Stimulated activated CD4-positive, alpha-beta T cell treated with anti-CD3 and anti-CD28 coated beads, Interleukin-2, amount 100 ng/mL, for 24 hours (primary cell): ENCODE results near the gene NLRP12.
A peak's percentile ranks its signal among the peaks of the same experiment; 100 is the strongest.
"Not testable (repeated sequence)": the region's sequence is repeated elsewhere in the genome, so short reads cannot be mapped to it uniquely, and the experiment has no call there.

Experiments
- DNase-seq, 2 donors: peaks; one replicate each; pipeline ENCODE4 v3.0.0-alpha.2; 2020

Gene NLRP12

DNA sequence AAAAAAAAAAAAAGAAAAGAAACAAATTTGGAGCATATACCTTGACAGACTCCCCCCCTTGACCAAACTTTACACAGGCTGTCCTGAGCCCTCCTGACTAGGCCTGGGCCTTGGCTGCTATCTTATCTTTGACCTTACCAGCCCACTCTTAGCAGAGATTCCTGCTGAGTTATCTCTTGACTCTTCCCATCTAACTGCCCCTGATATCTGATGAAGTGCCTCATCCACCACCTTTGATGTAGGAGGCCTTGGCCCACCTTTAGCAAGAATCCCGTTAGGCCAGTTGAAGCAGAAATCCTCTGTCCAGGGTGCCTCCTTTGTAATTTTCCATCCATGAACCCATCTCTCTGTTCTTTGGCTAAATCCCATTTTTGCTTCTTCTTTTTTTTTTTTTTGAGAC, 43.6 kb downstream of the NLRP12 start:
- DNase-seq = no peak

DNA sequence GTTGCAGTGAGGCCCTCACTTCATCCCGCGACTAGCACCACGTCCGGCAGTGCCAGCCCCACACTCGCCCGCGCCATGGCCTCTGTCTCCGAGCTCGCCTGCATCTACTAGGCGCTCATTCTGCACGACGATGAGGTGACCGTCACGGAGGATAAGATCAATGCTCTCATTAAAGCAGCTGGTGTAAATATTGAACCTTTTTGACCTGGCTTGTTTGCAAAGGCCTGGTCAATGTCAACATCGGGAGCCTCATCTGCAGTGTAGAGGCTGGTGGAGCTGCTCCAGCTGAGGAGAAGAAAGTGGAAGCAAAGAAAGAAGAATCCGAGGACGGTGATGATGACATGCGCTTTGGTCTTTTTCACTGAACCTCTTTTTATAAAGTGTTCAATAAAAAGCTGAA, 48.6 kb downstream of the NLRP12 start:
- no peak for DNase-seq

DNA sequence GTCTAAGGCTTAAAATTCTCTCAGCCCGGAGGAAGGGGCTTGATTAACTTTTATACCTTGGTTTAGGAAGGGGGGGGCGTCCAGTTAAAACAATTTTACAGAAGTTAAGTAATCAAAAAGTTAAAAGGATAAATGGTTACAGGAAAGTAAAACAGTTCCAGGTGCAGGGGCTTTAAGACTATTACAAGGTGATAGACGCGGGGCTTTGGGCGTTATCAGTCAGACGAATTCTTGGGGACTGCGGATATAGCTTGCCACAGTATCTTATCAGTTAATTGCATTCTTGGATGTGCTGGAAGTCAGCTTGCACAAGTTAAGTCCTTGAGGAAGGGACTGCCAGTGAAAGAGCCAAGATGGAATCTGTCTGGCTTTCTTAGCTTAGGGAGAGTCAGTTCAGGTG, 49.6 kb downstream of the NLRP12 start:
- not testable (repeated sequence) for DNase-seq

DNA sequence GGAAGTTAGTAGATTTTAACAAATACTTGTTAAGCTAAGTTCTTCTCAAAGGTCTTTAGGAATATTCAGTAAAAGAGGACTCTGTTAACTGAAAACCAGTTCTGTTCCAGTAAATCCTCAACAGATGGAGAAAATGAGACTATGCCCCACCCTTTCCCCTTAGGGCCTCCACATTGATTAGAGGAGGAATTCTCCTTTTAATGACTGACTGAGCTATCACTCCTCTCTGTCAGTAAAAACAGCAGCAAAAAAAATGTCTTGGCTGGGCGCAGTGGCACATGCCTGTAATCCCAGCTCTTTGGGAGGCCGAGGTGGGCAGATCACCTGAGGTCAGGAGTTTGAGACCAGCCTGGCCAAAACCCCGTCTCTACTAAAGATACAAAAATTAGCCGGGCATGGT, 50.1 kb downstream of the NLRP12 start:
- DNase-seq = no peak

DNA sequence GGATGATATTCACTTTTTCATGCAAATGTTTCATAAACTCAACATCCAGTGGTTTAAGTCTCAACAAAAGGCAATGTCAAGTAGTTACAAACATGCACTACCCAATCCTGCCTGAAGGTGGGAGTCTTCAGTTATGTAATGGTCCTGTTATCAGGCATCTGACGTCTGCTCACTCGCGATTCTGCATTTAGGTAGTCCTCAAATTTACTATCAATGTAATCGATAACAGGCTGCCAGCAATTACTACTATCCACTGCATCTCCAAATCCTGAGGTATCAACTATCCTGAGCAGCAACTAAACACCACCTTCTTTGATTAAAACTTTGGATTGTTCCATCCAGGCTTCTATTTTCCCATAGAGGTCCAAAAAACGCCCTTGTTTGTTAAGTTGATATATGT, 51.2 kb downstream of the NLRP12 start:
- DNase-seq = peak; percentile 47 to 61

DNA sequence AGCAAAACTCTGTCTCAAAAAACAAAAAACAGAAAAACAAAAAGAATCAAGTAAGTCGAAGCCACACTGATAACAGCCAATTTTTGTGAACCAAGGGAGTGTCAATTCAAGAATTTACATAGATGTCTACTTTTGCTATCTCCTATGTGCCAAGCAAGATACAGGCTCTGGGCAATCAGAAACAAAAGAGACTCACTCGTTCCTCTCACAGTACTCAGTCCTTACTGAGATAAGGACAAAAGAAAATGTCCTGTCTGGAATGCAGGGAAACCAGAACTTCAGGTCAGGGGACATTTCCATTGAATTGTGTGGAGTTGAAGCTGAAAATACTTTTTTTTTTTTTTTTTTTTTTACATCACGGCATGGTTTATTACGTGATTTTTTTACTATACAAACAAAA, 53.0 kb downstream of the NLRP12 start:
- no peak for DNase-seq

DNA sequence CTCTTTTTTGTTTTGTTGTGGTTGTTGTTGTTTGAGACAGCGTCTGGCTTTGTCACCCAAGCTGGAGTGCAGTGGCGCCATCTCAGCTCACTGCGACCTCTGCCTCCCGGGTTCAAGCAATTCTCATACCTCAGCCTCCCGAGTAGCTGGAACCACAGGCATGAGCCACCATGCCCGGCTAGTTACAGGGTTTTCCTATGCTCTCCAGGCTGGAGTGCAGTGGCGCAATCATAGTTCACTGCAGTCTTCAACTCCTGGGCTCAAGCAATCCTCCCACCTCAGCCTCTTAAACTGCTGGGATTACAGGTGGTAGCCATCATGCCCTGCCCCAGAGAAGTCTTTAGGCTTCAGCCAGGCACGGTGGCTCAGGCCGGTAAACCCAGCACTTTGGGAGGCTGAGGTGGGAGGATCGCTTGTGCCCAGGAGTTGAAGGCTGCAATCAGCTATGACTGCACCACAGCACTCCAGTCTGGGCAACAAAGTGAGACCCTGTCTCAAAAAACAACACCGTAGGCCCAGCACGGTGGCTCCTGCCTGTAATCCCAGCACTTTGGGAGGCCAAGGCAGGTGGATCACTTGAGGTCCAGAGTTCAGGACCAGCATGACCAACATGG, 54.3 kb downstream of the NLRP12 start:
- not testable (repeated sequence) for DNase-seq

DNA sequence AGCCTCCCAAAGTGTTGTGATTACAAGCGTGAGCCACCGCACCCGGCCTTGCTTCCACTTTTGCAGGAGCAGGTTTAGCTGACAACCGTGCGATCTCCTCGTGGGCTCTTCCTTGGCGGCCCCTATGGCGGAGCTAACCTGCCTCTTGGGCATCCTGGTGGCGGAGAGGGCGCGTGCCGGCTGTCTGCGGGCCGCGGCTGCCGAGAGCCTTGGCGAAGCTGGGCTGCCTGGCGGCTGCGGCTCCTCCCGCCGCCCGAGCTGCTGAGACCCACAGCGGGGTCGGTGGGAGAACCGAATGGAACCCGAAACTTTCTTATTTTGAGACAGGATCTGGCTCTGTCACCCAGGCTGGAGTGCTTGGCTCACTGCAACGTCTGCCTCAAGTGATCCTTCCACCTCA, 55.7 kb downstream of the NLRP12 start:
- no peak for DNase-seq

DNA sequence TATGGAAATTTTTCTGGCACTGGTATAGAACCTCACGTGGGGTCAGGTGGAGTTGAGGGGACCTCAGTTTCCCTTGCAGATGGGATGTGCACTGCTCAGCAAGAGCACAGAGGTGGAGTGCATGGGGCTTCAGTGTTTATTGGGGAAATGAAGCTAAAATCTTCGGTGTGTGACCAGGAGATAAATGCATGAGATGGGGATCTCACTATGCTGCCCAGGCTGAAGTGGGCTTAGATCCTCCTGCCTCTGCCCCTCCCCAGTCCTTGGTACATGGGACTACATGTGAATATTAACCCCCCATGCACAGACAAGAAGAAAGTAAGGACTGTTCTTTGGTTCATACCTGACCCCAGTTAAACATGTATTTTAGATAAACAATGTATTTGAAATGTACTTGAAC, 65.1 kb downstream of the NLRP12 start:
- DNase-seq = not testable (repeated sequence)
